T-helper 22 cell (primary cell): ENCODE results near the gene POMGNT2.
"Not testable (repeated sequence)": the region's sequence is repeated elsewhere in the genome, so short reads cannot be mapped to it uniquely, and the experiment has no call there.

Experiments
- DNase-seq: peaks from one replicate; pipeline ENCODE4 v3.0.0-alpha.2; 2020; ENCODE audit warnings: low read depth

The POMGNT2 gene

DNA sequence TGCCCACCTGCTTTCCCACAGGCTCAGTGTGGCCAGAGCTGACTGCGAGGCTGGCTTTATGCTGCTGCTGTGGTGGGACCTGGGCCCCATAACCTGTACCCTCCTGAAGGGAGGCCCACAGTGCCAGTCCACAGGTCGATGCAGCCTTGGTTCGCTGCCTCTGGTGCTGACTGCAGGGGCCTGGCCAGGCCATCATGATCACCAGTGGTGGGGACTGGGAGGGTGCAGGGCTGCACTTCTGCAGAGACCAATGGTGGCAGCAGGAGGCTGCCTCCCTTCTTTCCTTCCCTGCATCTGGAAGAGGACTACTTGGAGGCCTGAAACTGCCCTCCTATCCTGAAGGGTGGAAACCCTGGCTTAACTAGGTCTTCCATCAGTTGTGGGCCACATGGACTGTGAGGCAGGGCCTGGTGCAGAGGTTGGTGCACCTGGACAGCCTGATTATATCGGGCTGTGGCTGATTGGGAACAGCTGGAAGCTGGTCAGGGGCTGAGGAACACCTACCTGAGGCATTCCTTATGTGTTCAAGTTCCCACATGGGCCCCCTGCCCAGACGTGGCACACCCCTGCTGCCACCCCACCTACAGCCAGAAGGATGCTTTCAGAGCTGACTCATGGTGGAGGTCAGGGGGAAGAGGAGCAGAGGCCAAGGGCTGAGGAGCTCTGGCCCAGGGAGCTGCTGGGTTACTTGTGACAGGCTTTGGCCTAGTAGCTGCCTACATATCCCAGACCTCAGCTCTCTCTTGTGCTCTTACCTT is 29.8 kb downstream of the POMGNT2 start:
- DNase-seq: no peak

DNA sequence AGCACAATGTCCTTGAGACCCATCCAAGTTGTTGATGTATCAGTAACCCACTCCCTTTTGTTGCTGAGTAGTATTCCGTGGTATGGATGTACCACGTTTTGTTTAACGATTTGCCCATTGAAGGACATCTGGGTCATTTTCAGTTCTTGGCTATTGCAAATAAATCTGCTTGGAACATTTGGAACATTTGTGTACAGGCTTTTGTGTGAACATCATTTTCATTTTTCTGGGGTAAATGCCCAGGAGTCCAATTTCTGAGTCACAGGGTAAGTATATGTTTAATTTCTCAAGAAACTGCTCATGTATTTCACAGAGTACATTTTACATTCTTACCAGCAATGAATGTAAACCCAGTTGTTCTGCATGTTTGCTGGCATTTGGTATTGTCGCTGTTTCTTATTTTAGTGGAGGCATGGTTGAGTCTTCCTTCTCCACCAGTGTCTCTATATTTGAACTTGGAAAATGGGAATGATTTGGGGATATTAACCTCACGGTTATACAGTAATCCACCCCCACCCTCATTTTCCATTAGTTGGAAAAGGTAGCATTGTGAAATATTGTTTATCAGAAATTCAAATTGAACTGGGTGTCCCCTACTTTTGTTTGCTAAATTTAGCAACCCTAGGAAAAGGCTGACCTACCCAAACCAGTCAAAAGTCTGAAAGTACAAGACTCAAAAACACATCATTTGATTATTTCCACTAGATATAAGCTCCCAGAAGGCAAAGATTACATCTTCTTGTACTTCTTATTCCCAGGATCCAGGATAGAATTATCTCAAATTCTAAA is 30.8 kb downstream of the POMGNT2 start:
- no peak for DNase-seq

DNA sequence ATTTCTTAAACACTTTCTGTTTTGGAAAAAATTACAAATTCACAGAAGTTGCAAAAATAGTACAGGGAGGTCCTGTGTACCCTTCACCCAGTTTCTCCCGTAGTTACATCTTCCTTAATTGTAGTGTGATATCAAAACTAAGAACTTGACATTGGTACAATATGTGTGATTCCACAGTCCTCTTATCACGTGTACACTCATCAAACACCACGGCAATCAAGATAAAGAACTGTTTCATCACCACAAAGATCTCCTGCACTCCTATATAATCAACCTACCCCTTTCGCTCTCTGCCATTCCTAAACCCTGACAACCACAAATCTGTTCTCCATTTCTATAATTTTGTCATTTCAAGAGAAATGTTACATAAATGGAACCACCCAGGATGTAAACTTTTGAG is 31.4 kb downstream of the POMGNT2 start:
- DNase-seq: no peak

DNA sequence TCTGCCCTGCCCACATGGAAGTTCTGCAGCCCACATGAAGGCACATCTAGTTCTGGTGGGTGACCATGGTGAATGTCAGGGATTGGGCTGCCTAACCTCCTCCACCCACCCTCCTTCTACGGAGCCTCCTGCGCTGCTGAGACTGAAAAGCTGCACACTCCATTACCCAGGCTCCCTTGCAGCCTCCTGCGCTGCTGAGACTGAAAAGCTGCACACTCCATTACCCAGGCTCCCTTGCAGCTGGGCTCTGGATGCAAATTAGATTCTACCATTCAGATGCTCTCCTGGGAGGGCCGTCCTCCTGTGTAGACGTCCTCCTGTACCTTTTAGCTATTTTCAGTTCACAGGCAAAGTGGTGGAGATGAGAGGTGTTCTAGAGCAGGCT is 32.1 kb downstream of the POMGNT2 start:
- no peak for DNase-seq

DNA sequence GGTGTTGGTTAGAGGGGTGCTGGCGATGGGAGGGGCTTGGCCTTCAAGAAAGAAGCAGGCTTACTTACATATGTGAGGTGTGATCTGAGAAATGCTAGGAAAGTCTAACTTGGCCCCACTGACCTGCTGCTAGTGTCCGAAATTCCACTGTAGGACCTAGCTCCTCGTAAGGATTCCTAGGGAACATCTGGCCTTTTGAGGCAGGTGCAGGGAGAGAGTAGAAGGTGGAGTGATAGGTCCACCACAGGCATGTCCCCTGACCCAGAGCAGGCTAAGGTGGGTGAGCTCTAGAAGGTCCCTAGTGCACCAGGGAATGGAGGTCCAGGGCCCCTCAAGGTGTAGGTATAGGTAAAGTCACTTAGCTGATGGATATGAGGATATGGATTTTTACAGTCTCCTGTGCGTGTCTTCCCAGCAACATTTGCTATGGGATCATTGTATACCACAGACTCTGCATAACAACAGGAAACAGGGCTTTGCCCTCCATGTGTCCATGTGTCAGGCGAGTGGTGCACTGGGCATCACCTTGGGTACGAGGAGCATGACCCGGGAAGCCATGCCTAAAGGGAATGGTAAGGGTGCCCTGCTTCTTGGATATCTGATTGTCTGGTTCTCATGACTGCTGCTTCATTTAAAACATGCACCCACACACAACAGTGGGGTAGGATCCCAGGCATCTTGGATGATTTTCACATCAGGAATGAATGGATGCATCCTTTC is 32.6 kb downstream of the POMGNT2 start:
- no peak for DNase-seq

DNA sequence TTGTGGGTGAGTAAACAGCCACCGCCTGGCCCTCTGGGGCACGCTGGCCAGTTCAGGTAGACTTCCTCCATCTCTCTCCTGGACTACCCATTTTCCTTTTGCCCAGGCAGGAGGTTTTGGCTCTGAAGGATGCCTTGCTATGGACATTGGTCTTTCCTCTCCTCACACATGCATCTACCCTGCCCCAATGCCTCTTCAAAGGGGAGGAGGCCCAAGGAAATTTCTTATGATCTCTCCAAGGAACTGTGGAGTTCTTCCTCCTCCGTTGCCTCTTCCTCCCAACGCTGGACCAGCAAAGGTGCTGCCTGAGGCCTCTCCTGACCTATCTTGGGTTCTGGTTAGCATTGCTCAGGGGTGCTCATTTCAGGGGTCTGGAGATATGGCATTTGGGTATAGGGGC is 33.5 kb downstream of the POMGNT2 start:
- no peak for DNase-seq

DNA sequence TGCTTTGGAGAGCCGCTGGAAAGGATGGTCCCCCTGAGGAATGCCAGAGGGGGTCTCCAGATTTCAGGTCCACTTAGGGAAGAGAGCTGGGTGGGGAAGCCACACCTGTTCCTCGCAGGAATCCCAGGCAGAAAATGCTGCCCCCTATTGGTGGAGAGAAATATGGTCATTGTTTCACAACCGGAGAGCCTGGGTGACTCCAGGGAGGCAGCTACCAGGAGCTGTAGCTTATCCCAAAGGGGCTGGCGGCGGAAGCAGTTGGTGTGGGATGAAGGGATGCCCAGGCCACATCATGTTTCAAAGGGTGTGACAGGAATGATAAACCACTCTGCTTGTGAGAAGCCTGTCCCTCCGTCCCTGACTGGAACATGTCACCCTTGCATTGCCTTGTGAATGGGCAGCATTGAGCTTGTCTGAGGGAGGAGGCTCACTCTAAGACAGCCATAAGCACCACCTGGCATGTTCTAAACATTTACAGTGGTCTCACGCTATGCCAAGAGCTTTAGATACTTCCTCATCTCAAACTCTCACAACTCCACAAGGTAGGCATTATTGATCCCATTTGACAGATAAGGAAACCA is 34.5 kb downstream of the POMGNT2 start:
- no peak for DNase-seq

DNA sequence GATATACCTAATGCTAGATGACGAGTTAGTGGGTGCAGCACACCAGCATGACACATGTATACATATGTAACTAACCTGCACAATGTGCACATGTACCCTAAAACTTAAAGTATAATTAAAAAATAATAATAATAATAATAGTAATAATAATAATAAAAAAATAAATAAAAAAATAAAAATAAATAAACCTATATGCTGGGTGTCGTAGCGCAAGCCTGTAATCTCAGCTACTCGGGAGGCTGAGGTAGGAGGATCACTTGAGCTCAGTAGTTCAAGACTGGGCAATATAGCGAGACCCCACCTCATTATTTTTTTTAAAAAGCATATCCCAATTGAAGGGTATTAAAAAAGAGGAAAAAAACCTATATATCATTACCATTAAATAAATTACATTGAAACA is 35.2 kb downstream of the POMGNT2 start:
- DNase-seq: not testable (repeated sequence)

DNA sequence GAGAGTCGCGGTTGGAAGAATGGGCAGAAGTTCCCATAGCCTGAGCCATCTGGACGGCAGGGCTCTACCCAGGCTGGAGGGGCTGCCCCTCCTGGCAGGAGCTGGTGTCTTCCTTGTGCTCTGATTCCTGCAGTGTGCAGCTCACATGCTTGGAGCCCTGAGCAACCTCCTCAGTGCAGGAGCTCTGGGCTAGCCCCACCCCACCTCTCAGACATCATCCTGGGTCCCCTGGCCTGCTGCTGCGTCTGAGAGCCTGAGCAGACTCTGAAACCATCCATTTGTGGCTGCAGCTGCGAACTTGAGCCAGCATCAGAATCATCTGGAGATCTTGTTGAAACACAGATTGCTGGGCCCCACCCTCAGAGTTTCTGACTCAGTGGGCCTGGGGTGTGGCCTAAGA is 42.8 kb downstream of the POMGNT2 start:
- DNase-seq: no peak

DNA sequence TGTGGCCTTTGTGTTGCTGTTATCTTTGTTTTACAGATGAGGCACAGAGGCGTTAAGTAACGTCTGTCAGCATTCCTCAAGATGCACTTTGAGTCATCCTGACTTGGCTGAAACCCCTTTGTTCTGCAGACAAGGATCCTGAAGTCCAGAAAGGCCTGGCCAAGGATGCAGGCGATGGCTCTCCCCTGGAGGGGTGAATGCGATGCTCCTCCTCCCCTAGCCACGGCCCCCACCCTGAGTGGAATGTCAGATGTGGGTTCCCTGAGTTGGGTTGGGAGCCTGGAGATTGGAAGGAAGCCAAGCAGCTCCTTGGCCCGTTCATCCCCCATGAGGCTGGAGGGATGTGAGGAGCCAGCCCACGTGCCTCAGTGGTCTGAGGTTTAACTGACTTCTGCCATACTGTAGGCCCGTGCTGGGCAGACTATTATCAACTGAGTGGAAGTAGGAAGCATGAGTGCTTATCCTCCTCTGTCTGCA is 43.3 kb downstream of the POMGNT2 start:
- no peak for DNase-seq

DNA sequence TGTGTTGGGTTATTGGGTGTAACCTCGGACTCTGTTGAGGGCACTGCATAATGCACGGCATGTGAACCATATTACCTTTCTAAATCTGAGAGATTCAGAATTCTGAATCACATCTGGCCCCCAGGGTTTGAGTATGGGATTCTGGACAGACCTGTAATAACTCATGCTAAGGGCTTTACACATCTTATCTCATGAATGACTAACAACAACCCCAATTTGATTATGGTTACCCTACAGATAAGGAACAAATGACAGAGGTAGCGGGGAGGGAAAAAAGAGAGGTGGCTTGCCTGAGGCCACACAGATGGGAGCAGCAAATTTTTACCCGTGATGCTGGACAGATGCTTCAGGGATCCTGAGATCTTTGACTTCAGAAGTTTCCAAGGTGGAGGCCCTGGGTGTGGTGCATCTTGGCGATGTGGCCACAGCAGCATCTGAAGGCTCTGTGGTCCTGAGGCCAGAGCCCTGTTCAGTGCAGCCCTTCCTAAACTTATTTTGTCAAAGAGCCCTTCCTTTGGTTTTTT is 43.8 kb downstream of the POMGNT2 start:
- no peak for DNase-seq

DNA sequence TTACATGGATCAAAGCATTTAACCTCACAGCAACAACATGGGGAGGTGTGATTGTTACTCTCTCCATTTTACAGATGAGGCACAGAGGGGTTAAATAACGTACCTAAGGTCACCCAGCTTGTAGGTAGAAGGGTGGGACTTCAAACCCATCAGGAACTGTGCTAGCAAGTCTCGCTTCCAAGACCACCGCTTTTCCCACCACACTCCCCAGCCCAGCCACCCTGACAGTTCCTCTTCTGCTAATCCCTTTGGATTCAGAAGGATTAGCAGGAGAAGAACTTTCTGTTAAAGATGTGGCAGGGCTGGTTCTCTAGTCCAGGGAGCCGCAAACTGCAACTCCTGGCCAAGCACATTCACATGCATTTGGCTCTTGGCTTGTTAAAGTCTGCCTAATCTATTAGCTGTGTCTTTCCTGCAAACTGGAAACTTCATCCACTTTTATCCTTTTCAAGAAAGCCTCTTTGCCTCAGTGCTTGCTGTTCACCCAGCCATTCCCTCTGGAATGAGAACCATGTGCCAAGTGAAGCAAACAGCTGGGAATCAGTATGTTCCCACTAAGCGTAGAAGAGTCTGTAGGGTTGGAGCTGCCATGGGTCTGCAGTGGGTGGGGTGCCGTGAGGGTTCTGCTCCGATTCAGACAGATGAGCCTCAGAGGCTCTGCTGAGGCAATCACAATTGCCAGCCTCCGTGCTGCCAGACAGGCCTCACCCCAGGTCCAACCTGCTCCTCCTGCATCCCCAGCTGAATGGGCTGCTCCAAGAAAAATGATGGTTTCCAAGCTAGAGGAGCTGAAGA is 44.6 kb downstream of the POMGNT2 start:
- DNase-seq: no peak

DNA sequence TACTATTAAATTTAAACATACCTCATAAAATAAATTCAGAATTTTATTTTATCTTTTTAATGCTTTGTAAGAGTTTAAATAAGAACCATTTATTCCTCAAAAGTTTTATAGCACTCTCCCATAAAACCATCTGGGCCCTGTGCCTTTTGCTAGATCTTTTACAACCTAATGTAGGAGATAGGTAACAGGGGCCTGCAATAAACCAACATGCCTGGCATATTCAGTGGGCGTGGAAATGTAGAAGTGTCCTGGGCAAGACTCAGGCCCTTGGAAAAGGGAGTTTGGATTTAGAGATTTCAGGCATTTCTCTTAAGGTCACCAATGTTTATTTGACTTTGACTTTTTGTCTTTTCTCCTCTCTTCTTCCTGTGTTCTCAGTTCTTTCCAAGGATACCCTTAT is 46.4 kb downstream of the POMGNT2 start:
- DNase-seq: no peak

DNA sequence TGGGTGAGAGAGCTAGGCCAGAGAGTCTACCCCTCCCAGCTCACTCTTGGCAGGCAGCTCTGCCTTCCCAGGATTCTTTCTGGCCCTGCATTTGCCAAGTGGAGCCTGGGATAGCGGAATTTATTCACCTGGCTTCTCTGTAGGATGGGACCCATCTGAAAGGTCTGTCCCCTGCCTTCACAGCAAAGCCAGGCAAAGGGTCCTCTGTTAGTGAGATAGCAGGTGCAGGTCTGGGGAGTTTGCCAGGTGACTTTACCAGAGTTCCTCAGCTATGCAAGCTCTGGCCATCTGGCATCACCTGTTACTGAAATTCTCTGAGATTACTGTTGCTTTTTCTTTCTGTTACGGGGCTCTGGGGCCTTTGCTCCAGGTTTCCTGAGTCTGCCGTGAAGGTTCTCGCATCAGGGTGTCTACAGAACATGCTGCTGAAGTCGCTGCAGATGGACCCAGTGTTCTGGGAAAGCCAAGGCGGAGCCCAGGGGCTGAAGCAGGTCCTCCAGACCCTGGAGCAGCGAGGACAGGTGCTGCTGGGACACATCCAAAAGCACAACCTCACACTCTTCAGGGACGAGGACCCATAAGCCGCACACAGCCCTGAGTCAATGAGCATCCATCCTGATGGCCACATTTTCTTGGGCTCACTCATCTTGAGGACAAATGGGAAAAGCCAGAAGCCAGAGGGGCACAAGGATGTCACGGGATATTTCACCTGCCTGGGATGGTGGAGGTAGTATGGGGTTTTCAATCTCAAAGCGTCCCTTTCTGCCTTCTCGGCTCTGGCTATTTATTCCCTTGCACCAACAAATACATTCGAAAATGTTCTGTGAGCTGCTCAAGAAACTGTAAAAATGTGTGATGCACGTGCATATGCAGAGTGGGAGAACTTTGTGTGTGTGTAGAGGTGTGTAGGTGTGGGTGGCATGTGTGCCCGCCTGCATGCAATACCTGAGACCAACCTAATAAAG is 49.8 kb downstream of the POMGNT2 start:
- DNase-seq: no peak

DNA sequence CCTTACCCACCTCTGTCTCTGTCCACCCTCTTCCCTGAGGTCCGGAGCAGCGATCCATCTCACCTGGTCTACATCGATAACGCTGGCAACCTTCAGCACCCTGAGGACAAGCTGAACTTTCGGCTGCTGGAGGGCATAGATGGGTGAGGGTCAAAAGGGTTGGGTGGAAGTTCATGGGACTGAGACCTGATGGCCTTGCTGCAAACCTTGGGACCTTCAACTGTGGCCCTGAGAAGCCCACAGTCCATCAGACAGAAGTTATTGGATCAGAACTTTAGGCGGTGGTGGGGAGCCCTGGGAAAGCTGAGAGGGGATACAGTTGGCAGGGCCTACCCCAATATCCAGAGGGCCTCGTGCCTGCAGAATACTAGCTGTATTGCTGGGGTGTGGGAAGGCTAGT is 50.5 kb downstream of the POMGNT2 start:
- no peak for DNase-seq

DNA sequence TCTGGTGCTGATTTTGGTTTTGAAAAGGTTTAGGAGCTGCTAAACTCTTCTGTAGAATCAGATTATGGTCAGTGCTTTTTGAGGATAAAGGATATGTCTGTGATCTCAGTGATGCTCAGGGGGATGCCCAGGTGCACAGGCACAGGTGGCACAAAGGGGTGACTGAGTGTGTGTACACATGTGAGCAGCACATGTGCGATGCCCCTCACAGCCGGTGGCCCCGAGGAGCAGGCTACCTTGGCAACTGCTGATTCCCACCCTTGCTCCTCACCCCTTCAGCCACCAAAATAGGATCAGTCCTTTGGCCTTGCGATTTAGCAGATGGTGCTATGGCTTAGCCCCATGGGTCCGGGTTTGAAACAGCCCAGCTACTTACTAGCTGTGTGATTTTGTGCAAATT is 51.1 kb downstream of the POMGNT2 start:
- DNase-seq: no peak

DNA sequence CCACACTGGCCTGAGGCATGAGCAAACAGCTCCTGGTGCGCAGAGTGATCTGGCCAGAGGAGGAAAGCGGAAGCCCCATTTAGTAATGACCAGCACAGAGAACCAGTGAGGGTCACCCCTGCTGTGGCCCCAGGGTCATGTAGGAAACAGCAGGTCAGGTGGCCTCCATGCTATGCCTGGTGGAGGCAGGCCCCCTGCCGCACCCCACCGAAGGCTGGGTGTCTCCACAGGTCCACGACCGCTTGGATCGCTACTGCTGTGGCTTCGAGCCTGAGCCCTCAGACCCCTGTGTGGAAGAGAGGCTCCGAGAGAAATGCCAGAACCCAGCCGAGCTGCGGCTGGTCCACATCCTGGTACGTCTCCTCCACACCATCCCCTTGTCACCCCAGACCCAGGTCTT is 52.6 kb downstream of the POMGNT2 start:
- no peak for DNase-seq

DNA sequence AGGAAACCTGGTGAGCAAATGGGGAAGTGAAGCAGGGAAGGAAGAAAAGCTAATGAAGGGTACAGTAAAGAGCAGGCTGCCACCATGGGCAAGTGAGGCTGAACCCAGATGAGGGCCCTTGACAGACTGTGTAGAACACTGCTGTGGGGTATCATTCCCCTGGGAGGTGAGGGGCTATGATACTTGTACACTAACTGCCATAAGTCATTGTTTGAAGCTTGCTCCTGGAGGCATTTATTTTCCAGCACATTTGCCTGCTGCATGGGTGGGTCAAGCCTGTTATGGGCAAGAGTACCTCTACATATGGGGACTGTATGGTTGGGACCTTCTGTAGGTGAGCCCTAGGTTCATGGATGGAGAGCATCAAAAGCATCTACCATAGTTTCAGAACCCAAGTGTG is 57.4 kb downstream of the POMGNT2 start:
- DNase-seq: no peak

DNA sequence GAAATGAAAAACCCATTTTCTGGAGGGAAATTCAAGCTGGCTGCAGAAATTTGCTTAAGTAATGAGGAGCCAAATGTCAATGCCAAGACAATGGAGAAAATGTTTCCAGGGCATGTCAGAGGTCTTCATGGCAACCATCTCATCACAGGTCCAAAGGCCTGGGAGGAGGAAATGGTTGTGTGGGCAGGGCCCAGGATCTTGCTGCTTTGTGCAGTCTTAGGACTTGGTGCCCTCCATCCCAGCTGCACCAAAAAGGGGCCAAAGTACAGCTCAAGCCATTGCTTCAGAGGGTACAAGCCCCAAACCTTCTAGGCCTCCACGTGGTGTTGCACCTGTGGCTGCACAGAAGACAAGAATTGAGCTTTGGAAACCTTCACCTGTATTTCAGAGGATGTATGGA is 59.3 kb downstream of the POMGNT2 start:
- DNase-seq: no peak

DNA sequence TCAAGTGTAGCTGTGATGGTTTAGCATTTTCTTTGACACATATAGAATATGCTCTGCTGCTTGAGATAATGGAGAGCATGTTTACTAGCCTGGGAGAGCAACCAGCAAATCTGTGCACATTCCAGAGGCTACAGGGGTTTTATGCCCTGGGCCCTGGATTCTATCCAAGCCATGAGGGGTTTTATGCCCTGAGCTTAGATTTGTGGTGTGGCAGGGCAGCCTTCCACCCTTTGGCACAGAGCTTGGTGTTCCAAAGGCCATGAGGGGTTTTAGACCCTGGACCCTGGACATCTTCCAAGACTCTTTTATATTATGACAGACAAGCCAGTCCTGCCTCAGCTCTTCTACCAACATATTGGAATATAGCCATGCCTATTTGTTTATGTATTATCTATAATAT is 60.8 kb downstream of the POMGNT2 start:
- DNase-seq: not testable (repeated sequence)
